Measurements from ENCODE around the gene RIN2.

DNA sequence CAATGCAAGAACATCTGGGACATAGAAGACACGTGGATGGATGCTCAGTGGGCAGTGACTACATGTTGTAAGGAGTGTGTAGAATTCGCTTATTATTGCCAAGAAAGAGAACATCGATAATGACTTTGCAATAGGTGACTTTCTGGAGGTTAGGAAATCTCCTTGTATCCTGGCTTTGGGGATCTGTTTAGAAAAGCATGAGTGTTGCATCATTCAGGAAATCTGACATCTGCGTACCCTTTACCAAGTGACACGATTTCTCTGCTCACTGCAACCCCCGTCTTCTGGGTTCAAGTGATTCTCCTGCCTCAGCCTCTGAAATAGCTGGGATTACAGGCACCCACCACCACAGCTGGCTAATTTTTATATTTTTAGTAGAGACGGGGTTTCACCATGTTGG, 23.2 kb downstream of the RIN2 start:
- no peak for TF ChIP-seq YY1 (IDR thresholded peaks at IDR 0.05; ENCODE audit: extremely low read depth, insufficient replicate concordance, low read depth, low read length)
- TF ChIP-seq CTCF (IDR thresholded peaks at IDR 0.05 in 2 of 3, conservative IDR thresholded peaks at IDR 0.05 in 1 of 3; ENCODE audit: borderline replicate concordance in 1 of 3, insufficient read depth in 1 of 3, low read depth in 2 of 3, low read length in 2 of 3): no peak

Measured in HCT116 (cell line).